ENCODE data around the gene SEC24D.

Gene SEC24D

DNA sequence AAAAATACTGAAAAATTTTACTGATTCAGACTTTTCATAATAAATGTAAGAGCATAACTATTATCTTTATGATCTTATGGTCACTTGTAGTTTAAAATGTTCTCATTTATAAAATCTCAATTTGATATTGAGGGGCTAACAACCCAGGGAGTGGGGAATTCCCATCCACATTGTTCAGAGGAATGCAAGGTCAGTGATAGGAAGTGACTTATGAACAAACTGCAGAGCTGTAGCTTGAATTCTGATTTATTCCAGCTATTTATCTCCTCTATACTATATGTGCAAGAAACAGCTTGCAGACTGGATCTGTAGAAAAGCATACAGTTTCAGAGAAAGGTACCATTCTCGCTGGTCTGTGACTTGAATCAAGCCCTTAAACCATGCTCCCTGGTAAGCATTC, 61.6 kb downstream of the SEC24D start:
- DNase-seq (no peak), ATAC-seq (no peak)

DNA sequence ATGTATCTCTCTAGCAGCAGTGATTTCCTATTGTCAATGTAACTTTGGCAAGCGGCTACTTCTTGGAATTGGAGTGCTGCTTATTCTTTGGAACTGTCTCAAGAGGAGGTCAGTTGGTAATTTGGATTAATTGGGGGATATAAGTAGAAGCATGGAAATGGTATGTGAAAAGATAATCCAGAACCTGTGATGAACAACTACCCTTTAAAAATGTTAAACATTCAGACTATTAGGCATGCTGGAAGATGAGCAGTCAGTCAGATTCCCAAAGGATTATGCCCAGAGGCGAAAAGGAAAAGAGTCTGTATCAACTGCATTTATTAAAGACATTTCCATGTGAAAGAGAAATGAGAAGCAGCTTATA, 62.5 kb downstream of the SEC24D start:
- no peak for DNase-seq
- no peak for ATAC-seq

DNA sequence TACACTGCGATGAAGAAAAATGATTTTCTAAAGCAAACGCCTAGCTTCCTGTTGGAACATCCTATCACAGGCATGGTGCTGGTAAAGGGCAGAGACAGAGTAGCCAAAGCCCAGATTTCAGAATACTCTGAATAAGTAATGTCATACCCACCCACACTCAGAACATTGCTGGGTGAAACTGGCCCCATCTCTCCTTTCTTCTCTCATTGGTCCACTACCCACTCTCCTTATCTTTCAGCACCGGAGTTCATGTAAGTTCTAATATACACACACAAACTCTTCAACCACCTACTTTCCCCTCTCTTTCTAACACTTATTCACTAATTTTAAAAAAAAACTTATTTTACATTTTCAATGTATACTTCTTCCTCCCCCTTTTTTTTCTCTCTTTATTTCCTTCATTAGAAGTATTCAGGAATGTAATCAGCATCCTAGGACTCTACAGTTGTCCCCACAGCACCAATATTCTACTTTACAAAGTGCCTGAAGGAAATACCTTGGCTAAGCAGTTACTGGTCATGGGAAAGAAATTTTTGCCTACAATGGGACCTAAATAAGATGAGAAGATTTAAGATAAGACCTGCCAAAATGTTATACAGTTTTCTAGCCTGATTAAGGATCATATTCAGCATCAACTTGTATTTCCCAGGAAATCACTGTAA, 63.0 kb downstream of the SEC24D start:
- no peak for ATAC-seq
- no peak for DNase-seq

DNA sequence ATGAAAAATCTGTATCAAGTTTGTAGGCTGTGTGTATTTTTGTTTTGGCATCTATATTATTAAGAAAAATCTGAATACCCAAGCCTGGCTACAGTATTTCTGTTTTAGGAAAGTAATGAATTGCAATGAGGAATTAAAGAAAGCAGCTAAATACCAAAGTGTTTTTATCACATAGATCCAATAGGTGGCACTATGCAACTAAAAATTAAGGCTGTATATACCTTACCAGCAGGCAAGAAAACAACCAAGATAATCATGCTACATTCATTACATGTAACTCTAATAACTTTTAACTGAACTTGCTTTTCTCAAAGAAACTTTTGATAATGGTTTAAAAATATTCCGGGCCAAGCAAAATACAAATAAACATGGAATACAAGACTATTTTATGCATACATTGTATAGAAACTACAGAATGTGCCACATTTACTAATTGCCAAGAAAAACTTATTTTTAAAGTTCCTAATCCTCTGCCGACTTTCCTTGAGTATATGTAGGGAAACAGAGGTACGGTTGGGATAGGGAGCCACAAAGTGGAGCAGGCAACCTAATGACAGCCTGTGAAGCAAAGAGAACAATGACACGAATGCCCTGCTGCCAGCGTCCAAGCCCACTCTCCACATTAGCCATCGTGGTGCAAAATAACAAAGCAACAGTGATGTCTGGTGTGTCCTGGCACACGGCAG, 63.7 kb downstream of the SEC24D start:
- DNase-seq (no peak), ATAC-seq (peak; percentile 75)

DNA sequence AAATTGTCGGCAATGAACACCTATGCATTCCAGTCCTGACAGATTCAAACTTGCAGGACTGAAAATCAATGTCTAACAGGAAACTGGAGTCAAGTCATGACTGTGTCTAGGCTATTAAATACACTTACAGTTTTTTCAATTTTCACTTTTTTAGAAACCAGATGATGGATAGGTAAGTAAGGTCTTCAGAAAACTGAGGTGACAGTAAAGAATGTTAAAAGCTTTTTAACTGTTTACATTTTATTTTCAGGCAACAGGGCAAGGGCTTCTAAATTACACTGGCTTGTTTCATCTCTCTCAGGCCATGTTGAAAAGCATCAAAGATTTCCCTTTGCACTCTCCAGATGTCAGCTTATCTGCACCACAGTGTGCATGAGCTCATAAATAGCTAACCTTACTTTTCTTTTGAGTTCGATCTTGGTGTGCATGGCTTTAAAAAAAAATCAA, 65.2 kb downstream of the SEC24D start:
- DNase-seq, result no peak
- no peak for ATAC-seq

DNA sequence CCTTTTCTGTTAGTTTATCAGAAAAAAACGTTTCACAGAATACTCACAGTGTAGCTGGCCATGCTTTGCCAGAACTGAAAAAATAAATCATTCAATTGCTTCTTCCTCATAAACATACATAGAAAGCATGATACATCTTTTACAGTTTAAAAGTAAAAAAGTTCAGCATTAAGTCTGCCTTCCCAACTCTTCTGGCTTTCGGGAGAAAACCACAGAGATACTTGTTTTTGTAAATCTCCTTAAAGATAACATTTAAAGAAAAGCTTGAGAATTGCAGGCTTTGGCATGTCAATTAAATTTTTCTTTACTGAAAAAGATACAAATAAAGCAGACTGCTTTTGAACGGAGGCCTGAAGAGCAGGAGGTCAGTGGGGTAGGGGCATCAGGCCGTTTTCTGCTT, 66.8 kb downstream of the SEC24D start:
- no peak for DNase-seq
- ATAC-seq, result no peak

DNA sequence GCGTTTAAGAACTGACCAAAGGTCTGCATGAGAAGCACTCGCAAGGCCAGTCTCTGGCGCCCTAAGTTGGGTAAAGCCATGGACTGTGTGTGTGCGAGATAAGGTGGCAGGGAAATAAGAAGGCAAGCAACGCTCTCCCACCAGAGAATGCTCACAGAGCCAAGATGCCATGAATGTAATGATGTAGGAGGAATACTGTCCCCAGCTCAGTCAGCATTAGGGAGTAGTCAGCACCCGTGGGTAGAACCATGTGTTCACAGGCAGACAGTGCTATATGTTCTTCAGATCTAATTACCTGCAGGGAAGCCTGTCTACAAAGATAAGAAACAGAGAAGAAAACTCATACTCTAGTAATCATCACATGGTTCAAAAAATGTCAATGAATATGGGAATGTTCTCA, 68.8 kb downstream of the SEC24D start:
- ATAC-seq (no peak), DNase-seq (no peak)

DNA sequence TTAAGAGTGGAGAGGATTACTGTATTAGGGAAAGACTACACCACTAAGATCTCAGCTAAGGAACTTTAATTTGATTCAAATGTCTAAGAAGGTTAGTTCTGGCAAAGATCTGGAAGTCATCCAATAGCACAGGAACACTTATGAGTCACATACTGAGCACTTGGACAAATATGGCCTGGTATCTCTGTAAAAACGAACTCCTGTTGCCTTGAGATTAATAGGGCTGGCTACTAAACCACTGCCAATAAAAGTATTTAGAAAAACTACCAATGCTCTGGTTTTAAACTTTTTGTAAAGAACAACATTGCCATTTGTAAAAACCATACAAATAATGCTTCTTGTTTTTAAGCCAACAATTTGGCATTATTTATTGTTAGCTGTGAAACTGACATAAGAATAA, 70.5 kb downstream of the SEC24D start:
- ATAC-seq (no peak), DNase-seq (no peak)

DNA sequence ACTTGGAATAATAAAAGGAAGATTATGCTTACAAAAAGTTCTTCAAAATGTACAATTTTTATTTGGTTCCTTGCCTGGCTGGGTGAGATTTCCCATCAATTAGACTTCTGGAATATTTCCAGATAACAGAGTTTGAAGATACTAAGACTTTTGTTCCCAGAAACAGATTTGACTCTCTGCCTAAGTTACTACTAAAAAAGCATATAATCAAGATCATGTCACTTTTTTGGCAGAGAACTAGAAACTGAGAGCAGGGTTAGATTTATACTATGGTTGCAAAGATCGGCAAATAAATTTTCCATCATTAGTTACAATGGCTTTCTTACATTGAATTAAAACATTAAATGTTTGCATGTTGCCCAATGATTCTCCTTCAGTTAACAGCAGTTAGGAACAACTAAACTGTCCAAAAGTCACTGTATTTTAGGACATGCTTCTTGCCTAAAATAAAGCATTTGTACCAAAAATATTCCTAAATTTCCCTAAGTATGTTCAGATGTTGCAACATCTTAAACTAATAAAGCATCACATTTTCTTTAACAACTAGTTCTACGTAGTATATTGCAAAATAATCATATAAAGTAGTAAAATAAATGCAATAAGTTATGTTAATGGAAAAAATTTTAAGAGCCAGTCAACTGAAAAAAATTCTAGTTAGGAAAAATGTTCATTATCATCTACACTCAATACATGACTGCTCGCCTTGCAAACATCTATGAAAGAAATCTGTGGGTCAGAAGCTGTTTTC, 73.0 kb downstream of the SEC24D start:
- ATAC-seq, result no peak

DNA sequence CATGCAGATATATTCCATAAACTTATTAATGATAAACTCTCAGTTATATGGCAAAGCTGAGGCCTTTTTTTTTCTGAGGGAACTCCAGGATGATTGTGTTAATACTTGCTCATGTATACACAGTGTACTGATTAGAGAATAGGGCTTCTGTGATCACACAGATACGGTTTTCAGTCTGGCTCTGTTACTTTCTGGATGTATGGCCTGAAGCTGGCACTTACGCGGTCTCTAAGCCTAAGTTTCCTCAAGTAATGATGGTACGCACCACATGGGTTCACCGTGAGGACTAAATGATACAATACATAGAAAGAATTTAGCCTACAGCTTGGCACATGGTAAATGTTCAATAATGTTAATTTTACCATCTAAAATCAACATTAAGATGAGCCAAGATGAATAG, 73.8 kb downstream of the SEC24D start:
- no peak for DNase-seq
- no peak for ATAC-seq

More for the DNA sequence above, 73.0 kb downstream of the SEC24D start:
- no peak for DNase-seq

DNA sequence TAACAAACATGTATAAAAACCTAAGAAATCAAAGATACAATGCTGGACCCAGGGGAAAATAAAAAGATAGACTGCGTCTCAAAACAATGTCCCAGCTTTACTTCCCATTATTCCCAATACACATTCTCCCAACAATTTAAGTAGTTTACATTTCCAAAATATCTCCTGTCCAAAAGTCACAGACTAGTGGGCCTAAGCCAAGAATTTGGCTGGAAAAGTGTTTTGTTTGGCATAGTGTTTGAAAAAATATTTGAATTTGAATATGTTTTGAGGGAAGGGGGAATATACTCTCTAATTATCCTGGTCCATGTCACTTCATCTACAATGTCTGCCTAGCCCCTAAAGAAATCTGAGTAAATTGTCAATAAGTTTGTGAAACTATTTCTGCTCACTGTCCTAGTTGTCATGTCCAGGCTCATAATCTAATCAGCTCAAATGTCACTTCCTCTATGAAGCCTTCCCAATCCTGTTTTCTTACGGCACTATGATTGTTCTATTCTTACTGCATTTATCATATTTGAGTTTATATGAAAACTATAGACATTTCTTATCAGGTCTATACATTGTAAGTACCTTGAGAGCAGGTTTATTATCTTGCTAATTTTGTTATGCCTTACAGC, 74.4 kb downstream of the SEC24D start:
- no peak for DNase-seq

DNA sequence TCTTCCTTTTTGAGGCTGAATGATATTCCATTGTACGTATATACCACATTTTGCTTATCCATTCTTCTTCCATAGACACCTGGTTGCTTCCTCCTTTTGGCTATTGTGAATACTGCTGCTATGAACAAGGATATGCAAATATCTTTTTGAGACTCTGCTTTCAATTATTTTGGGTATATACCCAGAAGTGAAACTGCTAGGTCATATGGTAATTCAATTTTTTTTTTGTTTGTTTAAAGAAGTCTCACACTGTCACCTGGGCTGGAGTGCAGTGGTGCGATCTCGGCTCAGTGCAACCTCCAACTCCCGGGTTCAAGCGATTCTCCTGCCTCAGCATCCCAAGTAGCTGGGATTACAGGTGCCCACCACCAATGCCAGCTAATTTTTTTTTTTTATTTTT, 75.4 kb downstream of the SEC24D start:
- no peak for ATAC-seq

More for the DNA sequence above, 74.4 kb downstream of the SEC24D start:
- no peak for ATAC-seq

DNA sequence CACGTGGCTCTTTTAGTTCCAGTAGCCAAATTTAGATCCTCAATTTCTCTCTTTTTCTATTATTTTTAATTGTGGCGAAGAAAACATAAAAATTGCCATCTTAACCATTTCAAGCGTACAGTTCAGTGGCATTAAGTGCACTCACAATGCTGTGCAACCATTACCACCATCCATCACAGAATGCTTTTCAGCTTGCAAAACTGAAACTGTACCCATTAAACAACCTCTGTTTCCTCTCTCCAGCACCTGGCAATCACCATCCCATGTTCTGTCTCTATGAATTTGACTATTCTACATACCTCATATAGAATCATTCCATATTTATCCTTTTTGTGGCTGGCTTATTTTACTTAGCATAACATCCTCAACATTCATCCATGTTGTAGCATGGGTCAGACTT, 75.8 kb downstream of the SEC24D start:
- DNase-seq (no peak), ATAC-seq (no peak)

More for the DNA sequence above, 75.4 kb downstream of the SEC24D start:
- no peak for DNase-seq

DNA sequence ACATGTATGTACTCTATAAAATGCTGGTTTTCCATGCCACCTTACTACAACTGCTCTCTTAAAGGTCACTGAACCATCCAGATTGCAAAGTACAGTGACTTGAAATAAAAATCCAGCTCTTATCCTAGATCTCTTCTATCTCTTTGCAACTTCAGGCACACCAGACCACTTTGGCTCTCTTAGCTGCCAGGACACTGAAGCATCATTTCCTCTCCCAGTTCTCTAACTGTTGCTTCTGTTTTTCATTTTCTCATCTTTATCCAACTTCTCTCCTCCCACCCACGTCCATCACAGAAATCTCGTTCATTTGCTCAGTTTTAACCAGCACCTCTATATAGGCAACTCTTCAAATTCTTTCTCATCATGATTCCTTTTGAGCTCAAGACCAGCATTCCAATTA, 76.4 kb downstream of the SEC24D start:
- ATAC-seq (no peak), DNase-seq (no peak)

DNA sequence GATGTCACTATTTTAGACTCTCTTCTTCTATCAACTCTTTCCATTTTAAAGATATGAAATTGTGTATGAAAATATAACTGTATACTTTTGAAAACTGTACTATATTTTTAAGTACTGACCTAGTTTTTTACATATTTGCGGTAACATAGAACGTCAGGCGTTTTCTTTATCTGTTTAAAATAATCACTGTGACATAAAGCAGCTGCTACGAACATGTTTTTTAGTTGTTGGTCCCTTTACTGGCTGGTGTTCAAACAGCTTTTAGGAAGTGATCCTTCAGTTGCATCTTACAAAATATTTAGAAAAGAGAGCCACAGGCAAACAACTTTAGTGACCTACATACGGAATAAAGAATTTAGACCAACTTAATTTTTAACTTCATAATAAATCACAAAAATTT, 77.6 kb downstream of the SEC24D start:
- ATAC-seq (no peak), DNase-seq (no peak)

DNA sequence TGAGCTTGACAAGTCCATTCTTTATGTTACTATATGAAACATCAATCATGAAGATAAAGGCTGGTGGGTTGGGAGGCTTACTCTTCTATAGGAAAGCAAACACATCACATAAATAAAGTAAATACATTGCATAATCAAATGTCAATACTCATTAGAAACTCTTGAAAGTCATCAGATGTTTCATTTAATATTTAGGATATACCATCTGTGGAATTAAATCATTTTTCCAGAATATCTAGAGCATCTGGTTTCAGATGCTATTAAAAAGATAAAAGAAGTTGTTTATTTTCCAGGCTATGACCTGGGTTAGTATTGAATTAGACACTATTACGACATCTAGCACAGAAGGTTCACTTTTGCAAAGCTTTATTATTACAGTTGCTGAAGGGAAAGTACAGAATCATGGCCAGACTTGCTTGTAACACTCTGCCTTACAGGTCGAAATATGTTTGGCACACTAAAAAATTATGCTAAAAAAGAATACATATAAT, 78.1 kb downstream of the SEC24D start:
- no peak for DNase-seq
- no peak for ATAC-seq

DNA sequence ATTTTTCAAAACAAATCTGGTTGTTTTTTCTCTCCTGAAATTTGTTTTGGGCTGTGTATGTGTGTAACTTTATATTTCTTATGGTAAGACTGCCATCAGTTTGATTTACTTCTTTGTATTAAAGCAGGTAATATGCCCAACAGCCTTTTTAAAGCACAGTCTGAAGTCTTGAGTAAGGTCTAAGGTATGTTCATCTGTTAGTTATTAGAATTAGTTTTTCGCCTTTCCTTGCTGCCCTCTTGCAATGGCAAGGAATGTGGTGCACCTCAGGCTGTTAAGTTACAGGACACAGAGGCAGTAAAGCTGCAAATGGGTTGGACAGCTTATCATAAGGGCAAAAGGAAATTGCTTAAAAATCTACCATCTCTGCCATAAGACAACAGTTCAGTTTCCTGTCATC, 79.0 kb downstream of the SEC24D start:
- no peak for ATAC-seq

DNA sequence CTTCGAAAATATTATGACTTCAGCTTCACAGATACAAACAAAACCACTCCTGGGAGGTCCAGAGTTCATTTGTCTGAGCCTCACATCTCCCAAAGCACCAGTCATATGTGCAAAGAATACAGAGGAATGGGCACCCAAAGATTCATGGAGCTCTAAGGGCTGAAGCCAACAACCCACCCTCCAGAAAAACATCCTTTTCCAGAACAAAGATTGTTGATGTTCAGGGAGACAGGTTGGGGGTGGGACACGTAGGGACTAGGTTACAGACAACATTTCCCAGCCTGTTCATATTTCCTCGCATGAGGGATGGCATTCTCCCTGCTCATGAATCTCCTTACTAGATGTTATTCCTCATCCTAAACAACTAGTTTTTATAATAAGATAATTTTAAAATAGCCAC, 79.5 kb downstream of the SEC24D start:
- DNase-seq (no peak), ATAC-seq (no peak)

More for the DNA sequence above, 79.0 kb downstream of the SEC24D start:
- DNase-seq, result no peak

DNA sequence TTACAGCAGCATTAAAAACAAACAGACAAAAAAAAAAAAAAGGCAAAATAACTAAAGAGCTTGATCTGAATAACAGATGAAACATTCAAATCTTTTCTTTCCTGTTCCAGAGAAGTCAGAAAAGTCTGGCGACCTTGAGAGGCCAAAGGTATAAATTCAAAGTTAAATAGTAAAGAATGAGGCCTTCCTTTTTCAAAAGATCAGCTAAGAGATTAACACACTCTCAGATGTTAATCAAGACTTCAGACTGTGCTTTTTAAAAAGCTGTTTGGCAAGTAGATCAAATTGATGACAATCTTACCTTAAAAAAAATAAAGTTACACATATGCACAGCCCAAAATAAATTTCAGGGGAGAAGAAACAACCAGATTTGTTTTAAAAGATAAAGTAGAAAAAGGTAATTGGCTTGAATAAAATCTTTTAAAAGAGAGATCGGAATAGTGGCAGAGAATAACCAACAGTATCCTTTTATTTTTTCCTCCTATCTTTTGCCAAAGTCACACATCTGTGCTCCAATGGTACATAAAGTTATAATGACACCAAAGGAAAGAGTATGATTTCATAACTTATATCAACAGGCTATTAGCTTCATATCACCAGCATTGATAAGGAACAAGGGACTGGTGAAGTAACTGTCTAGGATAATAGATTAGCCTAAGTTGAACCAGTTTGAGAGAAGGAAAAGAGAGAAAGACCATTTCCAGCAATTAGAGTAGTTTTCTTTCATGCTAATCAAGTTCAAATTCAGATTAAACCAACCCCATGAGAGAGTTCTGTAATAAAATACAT, 80.3 kb downstream of the SEC24D start:
- ATAC-seq (no peak), DNase-seq (no peak)

DNA sequence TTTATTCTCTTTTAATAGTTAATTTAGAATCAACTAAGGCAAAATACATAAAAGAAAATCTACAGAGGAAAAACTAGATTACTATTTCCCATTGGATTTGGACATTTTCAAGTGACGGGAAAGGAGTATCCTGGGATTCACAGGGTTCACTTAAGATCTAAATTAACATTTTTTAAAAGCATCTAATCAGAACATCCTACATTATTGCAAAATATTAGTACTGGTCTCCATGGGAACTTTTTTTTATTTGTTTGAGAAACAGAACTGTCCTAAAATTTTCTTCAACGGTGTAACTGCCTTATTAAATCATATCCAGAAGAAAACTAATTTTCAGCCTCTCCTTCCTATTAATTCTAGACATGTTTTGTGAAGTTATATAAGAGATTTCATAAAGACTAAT, 81.0 kb downstream of the SEC24D start:
- ATAC-seq, result no peak
- no peak for DNase-seq

DNA sequence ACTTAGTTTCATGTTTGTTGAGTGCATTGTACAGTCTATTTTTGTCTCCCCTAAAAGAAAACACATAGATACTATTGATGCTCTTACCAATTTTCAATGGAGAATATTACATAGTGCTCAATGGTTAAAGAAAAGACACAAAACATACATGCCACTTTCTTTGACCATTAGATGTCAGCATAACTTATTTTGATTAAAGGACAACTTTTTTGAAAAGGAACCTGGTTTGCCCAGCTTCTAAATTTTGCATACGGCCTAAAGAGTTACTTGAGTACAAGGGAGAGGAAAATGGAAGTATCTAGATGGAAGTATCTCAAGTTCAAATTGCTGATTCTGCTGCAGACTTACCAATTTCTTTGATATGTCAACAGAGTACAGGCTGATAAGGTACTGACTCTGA, 82.2 kb downstream of the SEC24D start:
- no peak for DNase-seq

DNA sequence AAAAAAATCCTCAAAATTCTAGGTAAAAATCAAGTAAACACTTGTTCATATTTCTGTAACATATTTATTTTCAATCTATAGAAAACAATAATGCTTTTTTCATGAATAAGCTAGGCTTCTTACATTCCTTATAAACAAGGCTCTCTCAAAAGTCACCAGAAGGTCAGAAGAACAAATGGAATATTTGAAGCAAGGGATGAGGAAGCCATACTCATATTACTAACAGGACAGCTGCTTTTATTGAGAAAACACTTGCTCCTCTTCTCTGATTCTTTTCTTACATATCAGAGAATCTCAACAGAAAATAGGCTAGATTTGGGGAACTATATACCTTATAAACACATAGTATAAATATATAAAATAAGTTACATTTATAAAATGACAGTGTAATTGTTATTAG, 82.8 kb downstream of the SEC24D start:
- no peak for ATAC-seq
- no peak for DNase-seq

More for the DNA sequence above, 82.2 kb downstream of the SEC24D start:
- no peak for ATAC-seq
